GM12891 (cell line): ENCODE data around the gene FGD3.

Source experiments
- POLR2A ChIP-seq: IDR thresholded peaks from 2 replicates; pipeline ENCODE4 v1.6.1; 2011; ENCODE audit warnings: low read depth, low read length, control low read depth
- POLR2AphosphoS5 ChIP-seq: IDR thresholded peaks from 2 replicates; pipeline ENCODE4 v1.6.1; 2011; ENCODE audit warnings: low read depth, low read length, control low read depth
- TAF1 ChIP-seq: IDR thresholded peaks from 2 replicates; pipeline ENCODE4 v1.6.1; 2011; ENCODE audit warnings: low read depth, low read length, control low read depth

DNA sequence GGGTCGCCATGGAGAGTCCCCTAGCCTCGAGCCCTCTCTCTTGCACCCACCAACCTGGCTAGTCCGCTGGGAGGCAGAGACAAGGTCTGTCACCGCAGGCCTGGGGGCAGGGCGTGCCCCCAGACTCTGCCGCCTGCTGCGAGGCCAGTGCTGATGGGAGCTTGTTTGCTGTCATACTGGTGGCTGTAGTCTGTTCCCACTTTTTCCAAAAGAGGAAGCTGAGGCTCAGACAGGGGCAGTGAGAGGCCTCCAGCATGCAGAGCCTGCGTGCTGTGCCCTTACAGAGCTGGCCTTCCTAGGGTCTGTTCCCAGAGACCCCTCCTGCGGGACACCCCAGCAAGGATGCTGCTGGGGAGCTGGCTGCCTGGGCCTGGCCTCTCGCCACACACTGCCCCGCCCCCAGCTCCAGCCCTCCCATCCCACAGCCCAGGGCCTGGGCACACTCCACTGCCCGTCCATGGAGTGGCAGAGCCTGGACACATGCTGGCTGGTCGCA lies 90.2 kb downstream of the FGD3 start:
- no peak for TF ChIP-seq POLR2A
- 0 out of 2 replicates have a peak, but pooled peaks have one; percentile 26 for TF ChIP-seq POLR2AphosphoS5
- TF ChIP-seq TAF1 = no peak
